ENCODE measurements around the gene TFR2.

Gene TFR2

DNA sequence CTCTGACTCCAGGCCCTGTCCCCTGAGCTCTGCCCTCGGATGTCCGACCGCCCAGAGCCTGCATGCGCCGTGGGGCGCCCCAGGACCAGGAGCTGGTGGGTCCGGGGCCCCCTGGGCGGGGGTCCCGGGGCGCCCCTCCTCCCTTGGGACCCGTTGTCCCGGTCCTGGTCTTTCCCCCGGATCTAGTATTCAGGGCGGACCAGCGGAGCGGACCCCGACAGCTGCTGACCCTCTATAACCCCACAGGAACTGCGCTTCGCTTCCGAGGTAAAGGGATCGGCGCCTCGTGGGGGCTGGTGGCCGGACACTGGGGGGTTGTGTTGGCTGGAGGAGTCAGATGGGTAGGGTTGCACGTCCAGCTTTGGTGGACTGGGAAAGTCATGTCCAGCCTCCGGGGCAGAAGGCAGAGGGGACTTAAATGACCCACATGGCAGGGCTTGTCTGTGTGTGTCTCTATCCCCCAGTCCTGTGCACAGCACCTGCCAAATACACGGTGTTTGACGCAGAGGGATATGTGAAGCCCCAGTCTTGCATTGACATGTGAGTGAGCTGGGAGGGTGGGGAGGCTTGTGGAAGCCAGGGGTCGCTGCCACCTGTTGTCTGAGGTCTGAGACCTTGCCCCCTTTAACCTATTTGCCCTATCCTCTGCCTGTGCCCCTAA, 28.5 kb downstream of the TFR2 start:
- peak in 2 of 14 donors; percentile 34 to 42 for DNase-seq

GRCh38 chr7:100611983-100612729, 29.2 kb downstream of the TFR2 start, which contains the start of gene MOSPD3:
Gene MOSPD3, plus strand, starts transcription at chr7:100612540. Its CDS starts 252 bp downstream, at chr7:100612792.
- DNase-seq = peak; percentile 89 to 100 (median 99)

DNA sequence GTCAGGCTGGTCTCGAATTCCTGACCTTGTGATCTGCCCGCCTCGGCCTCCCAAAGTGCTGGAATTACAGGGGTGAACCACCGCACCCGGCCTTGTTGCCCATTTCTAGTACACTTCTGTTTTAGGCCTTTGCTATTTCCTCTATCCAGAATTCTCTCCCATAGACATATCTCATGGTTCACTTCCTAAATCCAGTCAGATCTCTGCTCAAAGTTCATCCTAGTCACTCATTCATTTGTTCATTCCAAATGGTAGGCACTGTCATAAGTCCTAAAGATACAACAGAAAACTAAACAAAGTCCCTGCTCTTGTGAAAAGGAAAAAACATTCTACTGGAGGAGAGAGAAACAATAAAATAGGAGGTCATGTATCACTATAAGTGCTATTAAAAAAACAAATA, 31.4 kb downstream of the TFR2 start:
- DNase-seq = no peak

GRCh38 chr7:100607111-100607510, 34.2 kb downstream of the TFR2 start:
- DNase-seq = no peak

GRCh38 chr7:100606313-100606712, 35.0 kb downstream of the TFR2 start:
- DNase-seq = no peak

- peak in 2 of 14 donors; percentile 22 to 43 for DNase-seq
Observed at GRCh38 chr7:100604976-100605911, 36.1 kb downstream of the TFR2 start.

GRCh38 chr7:100604028-100604975, 37.0 kb downstream of the TFR2 start:
- peak in 11 of 14 donors; percentile 7 to 65 (median 40) for DNase-seq

DNA sequence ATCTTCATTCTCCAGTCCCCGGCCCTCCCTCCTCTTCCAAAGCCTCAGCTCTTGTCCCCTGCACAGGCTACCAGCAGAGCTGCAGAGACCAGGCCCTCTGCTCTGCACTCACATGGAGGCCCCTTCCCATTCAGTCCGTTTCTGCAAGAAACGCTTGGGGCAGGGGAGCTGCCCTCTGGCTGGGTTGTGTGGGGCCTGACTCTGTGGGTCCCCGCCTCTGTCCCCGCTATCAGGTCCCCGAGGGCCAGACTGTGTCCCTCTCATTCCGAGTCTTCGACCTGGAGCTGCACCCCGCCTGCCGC, 37.7 kb downstream of the TFR2 start:
- DNase-seq = no peak

DNA sequence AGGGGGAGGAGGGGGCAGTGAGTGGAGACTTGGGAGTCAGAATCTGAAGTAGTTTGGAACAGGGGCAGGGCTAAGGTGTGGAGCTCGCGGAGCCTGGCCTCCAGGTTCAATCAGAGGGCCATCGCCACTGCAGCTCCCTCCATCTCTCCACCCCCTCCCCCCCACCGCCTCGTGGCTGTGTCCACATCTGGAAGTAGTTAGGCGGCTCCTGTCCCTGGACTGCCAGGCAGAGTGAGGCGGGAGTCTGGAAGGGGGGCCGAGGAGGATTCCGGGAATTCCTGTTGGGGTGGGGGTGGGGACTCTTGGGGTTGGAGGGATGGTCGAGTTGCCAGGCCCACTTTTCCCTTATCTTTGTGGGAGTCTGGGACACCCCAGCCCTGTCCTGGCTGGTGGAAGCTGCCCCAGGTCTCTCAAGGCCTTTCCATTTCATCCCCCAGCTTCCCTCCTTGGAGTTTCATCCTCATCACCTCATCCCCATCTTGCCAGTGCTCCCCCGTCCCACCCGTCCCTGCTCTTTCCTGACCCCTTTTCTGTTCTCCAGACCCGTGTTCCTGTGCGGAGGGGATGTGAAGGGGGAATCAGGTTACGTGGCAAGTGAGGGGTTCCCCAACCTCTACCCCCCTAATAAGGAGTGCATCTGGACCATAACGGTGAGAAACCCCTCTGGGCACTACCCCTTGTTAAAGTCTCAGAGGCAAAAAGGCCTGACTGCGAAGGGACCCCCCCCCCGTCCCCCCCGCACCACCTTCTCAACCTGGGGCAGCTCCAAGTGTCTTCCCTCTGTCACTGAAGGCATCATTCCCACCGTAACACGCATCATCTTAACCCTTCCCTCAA, 38.2 kb downstream of the TFR2 start:
- DNase-seq = no peak

DNA sequence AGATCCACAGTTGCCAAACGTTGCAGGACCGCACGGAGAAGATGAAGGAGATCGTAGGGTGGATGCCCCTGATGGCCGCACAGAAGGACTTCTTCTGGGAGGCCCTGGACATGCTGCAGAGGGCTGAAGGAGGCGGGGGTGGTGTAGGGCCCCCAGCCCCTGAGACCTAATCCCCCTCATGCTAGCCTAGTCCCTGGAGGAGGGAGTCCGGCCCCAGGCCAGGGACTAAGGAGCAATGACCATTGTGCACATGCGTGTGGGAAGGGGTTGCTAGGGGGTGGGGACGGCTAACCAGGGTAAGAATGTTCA, 40.7 kb downstream of the TFR2 start:
- DNase-seq = no peak

- DNase-seq = no peak
Observed at GRCh38 chr7:100599911-100600729, 41.2 kb downstream of the TFR2 start.

DNA sequence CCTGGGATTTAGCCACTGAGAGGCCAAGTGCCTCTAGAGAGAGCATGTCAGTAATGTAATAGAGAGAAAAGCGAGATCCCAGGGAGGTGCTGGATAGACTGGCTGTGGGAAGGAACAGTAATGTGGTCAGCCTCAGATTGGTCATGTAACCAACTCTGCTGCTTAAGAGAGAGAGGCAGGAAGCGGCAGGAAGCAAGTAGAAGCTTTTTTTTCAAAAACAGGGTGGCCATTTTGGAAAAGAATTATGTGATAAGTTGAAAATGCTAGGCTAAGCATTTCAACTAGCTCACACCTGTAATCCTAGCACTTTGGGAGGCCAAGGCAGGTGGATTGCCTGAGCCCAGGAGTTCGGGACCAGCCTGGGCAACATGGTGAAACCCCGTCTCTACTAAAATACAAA, 42.9 kb downstream of the TFR2 start:
- no peak for DNase-seq

DNA sequence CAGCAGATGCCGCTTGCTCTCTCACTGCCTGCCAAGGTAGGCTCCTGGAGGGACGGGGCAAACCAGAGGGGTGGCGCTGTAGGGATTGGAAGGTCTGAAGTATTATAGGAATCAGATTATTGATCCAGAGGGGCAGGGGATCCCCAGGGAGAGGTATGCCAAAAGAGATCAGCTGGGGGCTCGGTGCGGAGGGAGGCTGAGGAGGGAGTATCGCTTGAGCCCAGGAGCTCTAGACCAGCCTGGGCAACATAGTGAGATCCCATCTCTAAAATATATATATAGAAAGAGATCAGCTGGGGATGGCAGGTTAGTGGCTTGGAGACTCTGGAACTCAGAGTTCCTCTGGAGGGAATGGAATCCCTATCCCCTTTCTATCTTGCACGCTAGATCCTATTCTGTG, 46.2 kb downstream of the TFR2 start:
- no peak for DNase-seq

DNA sequence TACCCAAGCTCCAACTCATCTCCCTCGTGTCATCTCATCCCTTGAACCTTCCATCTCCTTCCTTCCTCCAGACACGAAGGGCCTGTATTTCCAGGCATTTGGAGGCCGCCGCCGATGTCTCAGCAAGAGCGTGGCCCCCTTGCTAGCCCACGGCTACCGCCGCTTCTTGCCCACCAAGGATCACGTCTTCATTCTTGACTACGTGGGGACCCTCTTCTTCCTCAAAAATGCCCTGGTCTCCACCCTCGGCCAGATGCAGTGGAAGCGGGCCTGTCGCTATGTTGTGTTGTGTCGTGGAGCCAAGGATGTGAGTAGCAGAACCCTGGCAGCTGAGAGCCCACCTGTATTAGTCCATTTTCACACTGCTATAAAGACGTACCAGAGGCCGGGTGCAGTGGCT, 49.8 kb downstream of the TFR2 start:
- no peak for DNase-seq

DNA sequence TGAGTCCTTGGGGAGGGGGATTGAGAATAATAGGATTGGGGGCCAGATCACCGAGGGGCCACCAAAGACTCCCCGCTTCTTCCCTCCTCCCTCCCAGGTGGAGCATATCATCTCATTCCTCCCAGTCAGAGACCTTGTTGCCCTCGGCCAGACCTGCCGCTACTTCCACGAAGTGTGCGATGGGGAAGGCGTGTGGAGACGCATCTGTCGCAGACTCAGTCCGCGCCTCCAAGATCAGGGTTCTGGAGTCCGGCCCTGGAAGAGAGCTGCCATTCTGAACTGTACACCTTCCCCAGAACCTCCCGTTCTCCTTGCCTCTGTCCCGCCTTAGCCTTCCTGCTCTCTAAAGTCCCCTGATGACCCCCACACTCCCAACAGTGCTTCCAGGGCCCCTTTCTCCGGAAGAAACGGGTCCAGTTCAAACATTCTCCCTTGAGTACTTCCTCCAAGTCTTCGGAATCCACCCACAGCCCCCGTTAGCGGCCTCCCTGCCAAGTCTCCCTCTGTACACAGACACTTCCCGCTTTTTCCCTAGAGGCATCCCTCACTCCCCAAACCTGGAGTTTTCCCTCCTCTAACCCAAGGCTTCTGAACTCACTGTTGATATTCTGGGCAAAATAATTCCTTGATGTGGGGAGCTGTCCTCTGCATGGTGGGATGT, 51.1 kb downstream of the TFR2 start:
- DNase-seq = no peak

DNA sequence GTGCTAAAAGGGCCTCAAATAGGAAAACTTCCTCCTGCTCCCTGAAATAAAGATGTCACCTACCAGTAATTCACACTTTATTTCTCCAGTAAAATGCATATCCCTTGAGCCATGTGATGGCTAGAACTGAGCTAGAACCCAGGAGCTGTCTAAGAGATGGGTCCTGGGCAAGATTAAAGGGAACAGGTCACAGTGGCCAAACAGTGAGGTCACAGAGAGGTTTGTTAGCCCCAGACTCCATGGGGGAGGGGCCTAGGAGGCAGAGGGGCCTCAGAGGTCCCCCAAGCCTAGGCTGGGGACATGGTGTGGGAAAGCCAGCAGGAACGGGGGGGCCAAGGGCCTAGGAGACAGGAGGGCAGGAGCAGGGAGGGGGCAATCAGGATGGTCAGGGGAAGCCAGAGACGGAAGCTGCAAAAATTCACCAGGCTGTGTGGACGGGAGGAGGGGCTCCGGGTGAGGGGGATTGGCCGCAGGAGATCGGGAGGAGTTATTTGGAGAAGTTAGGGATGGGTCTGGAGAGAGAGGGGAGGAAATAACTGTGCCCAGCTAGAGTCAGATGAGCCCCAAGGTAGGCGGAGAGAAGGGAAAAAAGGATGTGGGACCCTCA, 51.9 kb downstream of the TFR2 start:
- no peak for DNase-seq

- no peak for DNase-seq
Observed at GRCh38 chr7:100588438-100588837, 52.9 kb downstream of the TFR2 start.

GRCh38 chr7:100586266-100587025, 54.9 kb downstream of the TFR2 start, which contains the start of gene FBXO24:
Gene FBXO24, plus strand, starts transcription at chr7:100586328. Its CDS starts 298 bp downstream, at chr7:100586626.
- DNase-seq = peak; percentile 98 to 100 (median 100)
